AG09309 (cell line): Measurements from ENCODE around the gene G3BP2.

Experiments
- DNase-seq: peaks from one replicate; pipeline ENCODE4 v3.0.0-alpha.2; 2010; ENCODE audit warnings: low read depth
- H3K4me3 ChIP-seq: 2 replicates; pipeline ENCODE4 v1.5.1; 2011; ENCODE audit warnings: mild to moderate bottlenecking, low read depth, low read length, moderate library complexity; ENCODE audit not compliant: control insufficient read depth
- CTCF ChIP-seq: IDR thresholded peaks from 2 replicates; pipeline ENCODE4 v1.5.1; 2011; ENCODE audit warnings: mild to moderate bottlenecking, low read depth, low read length, inconsistent platforms; ENCODE audit not compliant: insufficient read depth, control insufficient read depth; ENCODE audit errors: missing control alignments

The G3BP2 gene

GRCh38 chr4:75612306-75612705, 60.9 kb downstream of the G3BP2 start:
- no peak overlapping the region for H3K4me3 ChIP-seq
- no peak for TF ChIP-seq CTCF
- DNase-seq, result no peak

GRCh38 chr4:75605928-75606327, 67.3 kb downstream of the G3BP2 start:
- H3K4me3 ChIP-seq, result no peak overlapping the region
- no peak for TF ChIP-seq CTCF
- DNase-seq, result no peak

GRCh38 chr4:75599647-75600046, 73.6 kb downstream of the G3BP2 start:
- no peak overlapping the region for H3K4me3 ChIP-seq
- TF ChIP-seq CTCF, result no peak
- DNase-seq, result no peak

GRCh38 chr4:75598390-75598789, 74.8 kb downstream of the G3BP2 start:
- no peak for TF ChIP-seq CTCF
- no peak overlapping the region for H3K4me3 ChIP-seq
- peak; percentile 31 for DNase-seq

- no peak overlapping the region for H3K4me3 ChIP-seq
- DNase-seq, result no peak
Measured at GRCh38 chr4:75596061-75596460, 77.2 kb downstream of the G3BP2 start.

GRCh38 chr4:75593393-75593792, 79.8 kb downstream of the G3BP2 start:
- no peak for DNase-seq
- no peak for TF ChIP-seq CTCF
- H3K4me3 ChIP-seq, result no peak overlapping the region

More at GRCh38 chr4:75596061-75596460, 77.2 kb downstream of the G3BP2 start:
- TF ChIP-seq CTCF, result no peak
